OCI-LY7 (cell line): Measurements from ENCODE around the gene IFT81. TPM values are rescaled to one million over a fixed set of nuclear protein-coding genes. Genes with fewer than 3 reads are reported as not detected.

Experiments
- BruUV-seq: library from RNA; stranded (reverse); fragments of 400-500 nt; replicated peaks from 2 replicates; lab custom pipeline; 2021; lab: Mats Ljungman, UMichigan
- CTCF ChIA-PET: fragments of 300-600 bp; sonication (Branson Sonifier 250); formaldehyde crosslinking; loops from one replicate; lab custom pipeline; 2022; ENCODE audit warnings: antibody characterized with exemption; ENCODE audit not compliant: unreplicated experiment; lab: Charles Lee
- POLR2A ChIA-PET: fragments of 300-600 bp; sonication (Branson Sonifier 250); formaldehyde crosslinking; loops from one replicate; lab custom pipeline; 2022; ENCODE audit warnings: antibody characterized with exemption; lab: Charles Lee
- DNase-seq: peaks from one replicate; pipeline ENCODE4 v3.0.0-alpha.2; 2015; ENCODE audit warnings: low spot score
- H2AFZ ChIP-seq: fragments of 200-600 bp; sonication (generic), shearing (Covaris generic); 2 replicates; pipeline ENCODE4 v1.6.1; 2014; ENCODE audit warnings: mild to moderate bottlenecking, antibody characterized with exemption, low read length, moderate library complexity
- H3K27ac ChIP-seq: fragments of 200-600 bp; sonication (generic); 2 replicates; pipeline ENCODE4 v1.5.1; 2014; ENCODE audit warnings: mixed run types, low read depth, mild to moderate bottlenecking, moderate library complexity, low read length, inconsistent platforms; ENCODE audit not compliant: poor library complexity, severe bottlenecking
- H3K36me3 ChIP-seq: fragments of 200-600 bp; sonication (generic); 2 replicates; pipeline ENCODE4 v1.6.1; 2014; ENCODE audit warnings: mild to moderate bottlenecking, antibody characterized with exemption, low read length, moderate library complexity, mixed read lengths; ENCODE audit not compliant: insufficient read depth
- H3K4me1 ChIP-seq: fragments of 200-600 bp; sonication (generic); 2 replicates; pipeline ENCODE4 v1.5.1; 2014; ENCODE audit warnings: mild to moderate bottlenecking, low read length; ENCODE audit not compliant: insufficient read depth, poor library complexity, severe bottlenecking
- H3K4me2 ChIP-seq: fragments of 200-600 bp; sonication (generic); 2 replicates; pipeline ENCODE4 v1.6.1; 2014; ENCODE audit warnings: mild to moderate bottlenecking, low read length
- H3K4me3 ChIP-seq: fragments of 200-600 bp; sonication (generic); 2 replicates; pipeline ENCODE4 v1.5.1; 2014; ENCODE audit warnings: mild to moderate bottlenecking, low read depth, low read length; ENCODE audit not compliant: poor library complexity, severe bottlenecking
- H3K79me2 ChIP-seq: fragments of 200-600 bp; sonication (generic); 2 replicates; pipeline ENCODE4 v1.6.1; 2016; ENCODE audit warnings: low read depth, mild to moderate bottlenecking, low read length, moderate library complexity, mixed read lengths; ENCODE audit not compliant: insufficient read depth
- H3K9me2 ChIP-seq: fragments of 200-600 bp; sonication (generic); 2 replicates; pipeline ENCODE4 v1.6.1; 2016; ENCODE audit warnings: mild to moderate bottlenecking, low read length, mixed read lengths; ENCODE audit not compliant: insufficient read depth
- H3K9me3 ChIP-seq: fragments of 200-600 bp; sonication (generic); 2 replicates; pipeline ENCODE4 v1.6.1; 2014; ENCODE audit warnings: mild to moderate bottlenecking, mixed run types, low read length, mixed read lengths
- H4K20me1 ChIP-seq: fragments of 200-600 bp; sonication (generic); 2 replicates; pipeline ENCODE4 v1.6.1; 2014; ENCODE audit warnings: mild to moderate bottlenecking, antibody characterized with exemption, low read length, moderate library complexity, mixed read lengths; ENCODE audit not compliant: insufficient read depth
- EZH2phosphoT487 ChIP-seq: fragments of 200-600 bp; sonication (generic); IDR thresholded peaks from 2 replicates; pipeline ENCODE4 v1.6.1; 2018; ENCODE audit warnings: low read depth, borderline replicate concordance, mild to moderate bottlenecking, mixed run types, antibody characterized with exemption, low read length, moderate library complexity, mixed read lengths
- intact Hi-C: fragments of 100-400 bp; cut with micrococcal nuclease; formaldehyde crosslinking; loops from one replicate; pipeline ENCODE4 v1.10.0; 2022; ENCODE audit not compliant: unreplicated experiment
- total RNA-seq, 2 experiments: library from RNA; depleted of rRNA in 1 of 2; stranded (reverse); fragments of >200 nt in 1 of 2; shearing (Covaris generic) in 1 of 2; gene quantifications; 2 replicates each; pipeline ENCODE4 v1.2.3, GENCODE V29; 2014 to 2022
- TF ChIP-seq, protein P1 (sequence below): fragments of 200-600 bp; sonication (generic); conservative IDR thresholded peaks from 2 replicates; pipeline ENCODE4 v1.5.1; 2014; ENCODE audit warnings: mild to moderate bottlenecking, antibody characterized with exemption, low read length, moderate library complexity, mixed read lengths

Gene IFT81
- total RNA-seq, 2 experiments from 2014 or later, result 5.6 to 9.8 TPM

GRCh38 chr12:110107369-110108281 lies 16.5 kb upstream of the IFT81 start:
- Histone ChIP-seq H3K79me2 (no peaks in the 10 kb centered on the region), H3K9me2 (no peaks in the 10 kb centered on the region), H3K9me3 (no peaks in the 10 kb centered on the region; the same call in 1 of the 2 replicates), H3K4me3 (no peak overlapping the region), H4K20me1 (no peaks in the 10 kb centered on the region), H2AFZ (no peak overlapping the region), H3K27ac (no peak overlapping the region), H3K36me3 (no peaks in the 10 kb centered on the region), H3K4me2 (no peak overlapping the region), H3K4me1 (peaks cover 7% of the 10 kb centered on the region)
- BruUV-seq, result no TSS peak
- ChIA-PET CTCF (no interaction called here), POLR2A (no interaction called here)
- DNase-seq, result no peak
- TF ChIP-seq EZH2phosphoT487, result no peak
- TF ChIP-seq, protein P1, sequence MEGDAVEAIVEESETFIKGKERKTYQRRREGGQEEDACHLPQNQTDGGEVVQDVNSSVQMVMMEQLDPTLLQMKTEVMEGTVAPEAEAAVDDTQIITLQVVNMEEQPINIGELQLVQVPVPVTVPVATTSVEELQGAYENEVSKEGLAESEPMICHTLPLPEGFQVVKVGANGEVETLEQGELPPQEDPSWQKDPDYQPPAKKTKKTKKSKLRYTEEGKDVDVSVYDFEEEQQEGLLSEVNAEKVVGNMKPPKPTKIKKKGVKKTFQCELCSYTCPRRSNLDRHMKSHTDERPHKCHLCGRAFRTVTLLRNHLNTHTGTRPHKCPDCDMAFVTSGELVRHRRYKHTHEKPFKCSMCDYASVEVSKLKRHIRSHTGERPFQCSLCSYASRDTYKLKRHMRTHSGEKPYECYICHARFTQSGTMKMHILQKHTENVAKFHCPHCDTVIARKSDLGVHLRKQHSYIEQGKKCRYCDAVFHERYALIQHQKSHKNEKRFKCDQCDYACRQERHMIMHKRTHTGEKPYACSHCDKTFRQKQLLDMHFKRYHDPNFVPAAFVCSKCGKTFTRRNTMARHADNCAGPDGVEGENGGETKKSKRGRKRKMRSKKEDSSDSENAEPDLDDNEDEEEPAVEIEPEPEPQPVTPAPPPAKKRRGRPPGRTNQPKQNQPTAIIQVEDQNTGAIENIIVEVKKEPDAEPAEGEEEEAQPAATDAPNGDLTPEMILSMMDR, result no peak
- intact Hi-C loops, result no loop called here

DNA sequence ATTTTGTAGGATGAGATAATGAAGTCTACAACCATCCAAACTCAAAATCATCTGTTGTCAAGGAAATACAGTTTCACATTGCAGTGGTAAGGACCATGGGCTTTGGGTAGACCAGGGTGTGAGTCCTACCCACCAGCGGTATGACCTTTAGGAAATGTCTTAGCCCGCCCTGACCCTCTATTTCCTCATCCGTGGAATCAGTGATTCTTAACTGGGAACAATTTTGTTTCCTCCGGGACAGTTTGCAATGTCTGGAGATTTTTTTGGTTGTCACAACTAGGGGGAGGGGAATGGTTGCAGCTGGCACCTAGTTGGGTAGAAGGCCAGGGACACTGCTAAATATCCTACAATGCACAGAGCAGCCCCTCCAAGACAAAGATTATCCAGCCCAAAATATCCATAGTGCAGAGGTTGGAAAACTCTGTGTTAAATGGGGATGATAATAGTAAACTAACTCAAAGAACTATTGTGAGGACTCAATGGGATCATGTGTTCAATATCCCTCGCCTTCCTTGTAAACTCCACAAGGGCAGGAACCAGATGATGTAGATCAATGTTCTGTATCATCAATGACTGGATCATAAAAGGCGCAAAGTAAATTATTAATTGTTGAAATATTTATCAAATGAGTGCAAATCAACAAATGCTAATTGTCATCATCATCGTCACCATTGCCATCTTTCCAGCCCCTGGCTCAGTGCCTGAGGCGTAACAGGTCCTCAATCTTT lies 15.7 kb upstream of the IFT81 start:
- no peak overlapping the region for H2AFZ ChIP-seq
- no peak overlapping the region for H3K4me3 ChIP-seq
- no peak overlapping the region for H3K27ac ChIP-seq
- TF ChIP-seq, protein P1, result no peak
- no peak for TF ChIP-seq EZH2phosphoT487
- CTCF ChIA-PET, result no interaction called here
- H3K9me3 ChIP-seq, result no peaks in the 10 kb centered on the region; the same call in 1 of the 2 replicates
- no peaks in the 10 kb centered on the region for H3K9me2 ChIP-seq
- no peaks in the 10 kb centered on the region for H3K79me2 ChIP-seq
- POLR2A ChIA-PET, result no interaction called here
- no peak overlapping the region for H3K4me2 ChIP-seq
- no peaks in the 10 kb centered on the region for H4K20me1 ChIP-seq
- DNase-seq, result no peak
- H3K36me3 ChIP-seq, result no peaks in the 10 kb centered on the region
- intact Hi-C loops, result no loop called here
- H3K4me1 ChIP-seq, result peaks cover 11% of the 10 kb centered on the region
- no TSS peak for BruUV-seq
